Fibroblast of skin of left quadriceps (primary cell): ENCODE data around the gene HIPK2.
"Not testable (repeated sequence)": the region's sequence is repeated elsewhere in the genome, so short reads cannot be mapped to it uniquely, and the experiment has no call there.

Experiments
- DNase-seq, 2 experiments: peaks; one replicate each; pipeline ENCODE4 v3.0.0-alpha.2; 2013; ENCODE audit warnings: low read depth in 2 of 2

The HIPK2 gene

GRCh38 chr7:139674341-139674740, 103.5 kb downstream of the HIPK2 start:
- DNase-seq: no peak

- no peak for DNase-seq
Measured at GRCh38 chr7:139673762-139674161, 104.0 kb downstream of the HIPK2 start.

- no peak for DNase-seq
Measured at GRCh38 chr7:139673230-139673629, 104.6 kb downstream of the HIPK2 start.

- no peak for DNase-seq
Measured at GRCh38 chr7:139671967-139672366, 105.8 kb downstream of the HIPK2 start.

GRCh38 chr7:139670662-139671061, 107.1 kb downstream of the HIPK2 start:
- DNase-seq: not testable (repeated sequence)

- DNase-seq: no peak
Measured at GRCh38 chr7:139669106-139670061, 108.4 kb downstream of the HIPK2 start.

GRCh38 chr7:139667377-139667776, 110.4 kb downstream of the HIPK2 start:
- DNase-seq: no peak

- DNase-seq: no peak
Measured at GRCh38 chr7:139666501-139666900, 111.3 kb downstream of the HIPK2 start.

GRCh38 chr7:139664434-139664833, 113.4 kb downstream of the HIPK2 start:
- DNase-seq: no peak

- DNase-seq: no peak
Measured at GRCh38 chr7:139663608-139664177, 114.1 kb downstream of the HIPK2 start.

- no peak for DNase-seq
Measured at GRCh38 chr7:139661903-139662302, 115.9 kb downstream of the HIPK2 start.

- no peak for DNase-seq
Measured at GRCh38 chr7:139661043-139661440, 116.8 kb downstream of the HIPK2 start.

GRCh38 chr7:139660317-139661042, 117.3 kb downstream of the HIPK2 start:
- DNase-seq: no peak

GRCh38 chr7:139659922-139660316, 117.9 kb downstream of the HIPK2 start:
- DNase-seq: no peak

GRCh38 chr7:139658908-139659675, 118.7 kb downstream of the HIPK2 start:
- no peak for DNase-seq

- DNase-seq: no peak
Measured at GRCh38 chr7:139658296-139658695, 119.5 kb downstream of the HIPK2 start.

GRCh38 chr7:139657725-139658124, 120.1 kb downstream of the HIPK2 start:
- DNase-seq: no peak

GRCh38 chr7:139656387-139656786, 121.4 kb downstream of the HIPK2 start:
- no peak for DNase-seq

GRCh38 chr7:139655305-139655704, 122.5 kb downstream of the HIPK2 start:
- no peak for DNase-seq

- DNase-seq: no peak
Measured at GRCh38 chr7:139654276-139655181, 123.3 kb downstream of the HIPK2 start.

GRCh38 chr7:139651914-139652313, 125.9 kb downstream of the HIPK2 start:
- DNase-seq: no peak
